Measurements from ENCODE around the gene MGAT4A. TPM values are rescaled to one million over a fixed set of nuclear protein-coding genes. Genes with fewer than 3 reads are reported as not detected.

Gene MGAT4A
- total and polyA plus RNA-seq, 2 of the 8 experiments (the other 6 are each of a cell fraction or from before 2014, with no cell fraction given), result 1.4 to 7.7 TPM

GRCh38 chr2:98676742-98677141, 54.2 kb downstream of the MGAT4A start (continued):
- TF ChIP-seq CHD7 (IDR thresholded peaks at IDR 0.05; ENCODE audit: insufficient replicate concordance, low read length) (no peak), GABPA (IDR thresholded peaks at IDR 0.05; ENCODE audit: borderline replicate concordance, insufficient read depth, low read length) (no peak)

Data from H1 (cell line).